Dermis lymphatic vessel endothelial cell (primary cell): ENCODE results near the gene CLEC18A. TPM values are rescaled to one million over a fixed set of nuclear protein-coding genes. Genes with fewer than 3 reads are reported as not detected.

Experiments
- total RNA-seq: library from RNA; depleted of rRNA; stranded (reverse); fragments of >200 nt; gene quantifications from 2 replicates; pipeline ENCODE4 v1.2.1, GENCODE V29; 2014

The CLEC18A gene
- total RNA-seq = 0.09 and 0.11 TPM in 2 replicates

DNA sequence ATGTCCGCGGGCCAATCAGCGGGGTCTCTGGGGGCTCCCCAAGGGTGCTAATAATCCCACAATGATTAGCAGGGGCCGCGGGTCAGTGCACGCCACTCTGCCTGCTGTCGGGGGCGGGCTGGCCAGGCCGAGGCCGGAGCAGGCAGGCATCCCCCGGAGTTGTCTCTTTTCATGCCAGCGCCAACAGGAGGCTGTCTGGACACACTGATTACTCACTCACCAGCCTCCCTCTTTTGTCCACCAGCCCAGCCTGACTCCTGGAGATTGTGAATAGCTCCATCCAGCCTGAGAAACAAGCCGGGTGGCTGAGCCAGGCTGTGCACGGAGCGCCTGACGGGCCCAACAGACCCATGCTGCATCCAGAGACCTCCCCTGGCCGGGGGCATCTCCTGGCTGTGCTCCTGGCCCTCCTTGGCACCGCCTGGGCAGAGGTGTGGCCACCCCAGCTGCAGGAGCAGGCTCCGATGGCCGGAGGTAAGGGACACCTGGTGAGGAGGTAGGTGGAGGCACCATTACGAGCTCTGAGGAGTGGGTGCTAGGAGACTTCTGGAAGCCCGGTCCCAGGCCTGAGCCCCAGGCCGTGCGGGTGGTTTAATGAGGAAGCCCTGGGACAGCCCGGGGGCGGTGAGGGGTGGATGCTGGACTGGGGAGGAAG lies at the start of gene CLEC18A:
Gene CLEC18A (plus strand): TSS at position 318 of the 655 bp plus-strand sequence. CDS start 33 bp downstream, at position 351.

Other genes with a start within 250 kb of the CLEC18A start
- gene NQO1, start 224.8 kb upstream of the CLEC18A start, total RNA-seq = 72.4 and 143 TPM in 2 replicates
- 16.5 and 27.6 TPM in 2 replicates for gene NOB1, start 196.4 kb upstream of the CLEC18A start, total RNA-seq
- gene WWP2, start 189.0 kb upstream of the CLEC18A start, total RNA-seq = 15.9 and 17.4 TPM in 2 replicates
- 27.6 and 50.5 TPM in 2 replicates for gene PDPR, start 163.0 kb downstream of the CLEC18A start, total RNA-seq
- gene CLEC18C, start 222.5 kb downstream of the CLEC18A start, total RNA-seq = under 0.01 TPM in 1 of 2 replicates, not detected in the other